Stimulated activated CD8-positive, alpha-beta memory T cell treated with anti-CD3 and anti-CD28 coated beads, Interleukin-7, amount 100 ng/mL, for 24 hours (primary cell): ENCODE measurements around the gene STK32B.

ENCODE experiments used
- DNase-seq: peaks from one replicate; pipeline ENCODE4 v3.0.0-alpha.2; 2020; ENCODE audit warnings: low read depth

The STK32B gene

GRCh38 chr4:5069901-5070300 lies 18.6 kb downstream of the STK32B start:
- DNase-seq: no peak

GRCh38 chr4:5072948-5073347 lies 21.7 kb downstream of the STK32B start:
- no peak for DNase-seq

GRCh38 chr4:5078009-5078408 lies 26.7 kb downstream of the STK32B start:
- no peak for DNase-seq

GRCh38 chr4:5079581-5079980 lies 28.3 kb downstream of the STK32B start:
- no peak for DNase-seq

GRCh38 chr4:5081441-5081999 lies 30.2 kb downstream of the STK32B start:
- DNase-seq: no peak

GRCh38 chr4:5082376-5082775 lies 31.1 kb downstream of the STK32B start:
- no peak for DNase-seq

GRCh38 chr4:5084911-5085475 lies 33.7 kb downstream of the STK32B start:
- no peak for DNase-seq

- no peak for DNase-seq
Measured at GRCh38 chr4:5086535-5086934, 35.3 kb downstream of the STK32B start.

GRCh38 chr4:5096261-5096660 lies 45.0 kb downstream of the STK32B start:
- no peak for DNase-seq

- no peak for DNase-seq
Measured at GRCh38 chr4:5098176-5098575, 46.9 kb downstream of the STK32B start.

GRCh38 chr4:5100336-5100735 lies 49.1 kb downstream of the STK32B start:
- no peak for DNase-seq

- no peak for DNase-seq
Measured at GRCh38 chr4:5100986-5101385, 49.7 kb downstream of the STK32B start.

- no peak for DNase-seq
Measured at GRCh38 chr4:5101571-5101970, 50.3 kb downstream of the STK32B start.

GRCh38 chr4:5110901-5111300 lies 59.6 kb downstream of the STK32B start:
- no peak for DNase-seq

GRCh38 chr4:5112333-5113095 lies 61.2 kb downstream of the STK32B start:
- no peak for DNase-seq

- no peak for DNase-seq
Measured at GRCh38 chr4:5114950-5115349, 63.7 kb downstream of the STK32B start.

GRCh38 chr4:5118091-5118786 lies 67.0 kb downstream of the STK32B start:
- no peak for DNase-seq

- DNase-seq: no peak
Measured at GRCh38 chr4:5118994-5119835, 67.9 kb downstream of the STK32B start.

GRCh38 chr4:5120067-5120466 lies 68.8 kb downstream of the STK32B start:
- DNase-seq: no peak

GRCh38 chr4:5120468-5120867 lies 69.2 kb downstream of the STK32B start:
- DNase-seq: no peak

- no peak for DNase-seq
Measured at GRCh38 chr4:5122114-5122513, 70.8 kb downstream of the STK32B start.

GRCh38 chr4:5124876-5125275 lies 73.6 kb downstream of the STK32B start:
- no peak for DNase-seq
